Lung (tissue), 12 donors: ENCODE results near the gene POLH. TPM values are rescaled to one million over a fixed set of nuclear protein-coding genes. Genes with fewer than 3 reads are reported as not detected.

Source experiments
- ATAC-seq: fragments of 200-7000 bp; cut with Tn5 transposase; one replicate; pipeline ENCODE4 v1.9.1; 2020; ENCODE audit warnings: moderate number of reproducible peaks; ENCODE audit not compliant: insufficient read depth, low FRiP score
- DNase-seq, 3 donors: peaks; one replicate each; pipeline ENCODE4 v3.0.0-alpha.2; 2013 to 2017
- H3K27ac ChIP-seq, 2 donors: one replicate each; pipeline ENCODE4 v1.5.1; 2013; ENCODE audit warnings: mild to moderate bottlenecking in 2 of 2, moderate library complexity in 2 of 2, control low read depth in 1 of 2, inconsistent platforms in 1 of 2, low read depth in 1 of 2, low read length in 1 of 2
- H3K27me3 ChIP-seq, 3 donors: one replicate each; pipeline ENCODE4 v1.5.1; 2013; ENCODE audit warnings: low read length in 2 of 3; ENCODE audit not compliant: control insufficient read depth in 3 of 3, insufficient read depth in 3 of 3
- H3K36me3 ChIP-seq, 4 donors: one replicate each; pipeline ENCODE4 v1.5.1; 2013; ENCODE audit warnings: low read length in 4 of 4, mild to moderate bottlenecking in 1 of 4, moderate library complexity in 1 of 4; ENCODE audit not compliant: control insufficient read depth in 4 of 4, insufficient read depth in 4 of 4
- H3K4me1 ChIP-seq, 5 donors: one replicate each; pipeline ENCODE4 v1.5.1; 2013; ENCODE audit warnings: low read length in 5 of 5, mild to moderate bottlenecking in 2 of 5, moderate library complexity in 1 of 5; ENCODE audit not compliant: control insufficient read depth in 5 of 5, insufficient read depth in 5 of 5
- H3K4me3 ChIP-seq: one replicate; pipeline ENCODE4 v1.5.1; 2013; ENCODE audit warnings: mild to moderate bottlenecking, control low read depth, moderate library complexity
- H3K9ac ChIP-seq, 2 donors: one replicate each; pipeline ENCODE4 v1.5.1; 2013; ENCODE audit warnings: low read length in 2 of 2, control low read depth in 1 of 2; ENCODE audit not compliant: insufficient read depth in 1 of 2
- H3K9me3 ChIP-seq, 4 donors: one replicate each; pipeline ENCODE4 v1.5.1; 2013; ENCODE audit warnings: low read length in 3 of 4, mild to moderate bottlenecking in 1 of 4, moderate library complexity in 1 of 4; ENCODE audit not compliant: control insufficient read depth in 4 of 4, insufficient read depth in 3 of 4
- CTCF ChIP-seq: IDR thresholded peaks from 2 replicates; pipeline ENCODE4 v1.5.1; 2012; ENCODE audit warnings: mild to moderate bottlenecking; ENCODE audit errors: control extremely low read depth, extremely low read depth
- WGBS, 2 donors: extraction: QIAGEN DNeasy Blood & Tissue Kit; methylation state at CpG; one replicate each; pipeline ENCODE4 v1.1.7; 2013; 5-methylcytosine and 5-hydroxymethylcytosine counted together
- polyA plus RNA-seq, 2 donors: library from polyadenylated mRNA; stranded (reverse); fragments of 200-250 nt; gene quantifications; one replicate each; pipeline ENCODE4 v1.2.1, GENCODE V29; 2013
- total RNA-seq, 2 donors: library from RNA; depleted of rRNA in 1 of 2; stranded (reverse); fragments of >200 nt in 1 of 2; gene quantifications; one replicate each; pipeline ENCODE4 v1.2.1, GENCODE V29; 2014 to 2021
- donor health status: control.
- donor health status: control.
- donor health status: Bipolar disorder and iron deficiency.
- donor health status: healthy.
- donor health status: DM: yes; HTN: yes; CAD: no.

POLH gene
- total and polyA plus RNA-seq, 4 donors = 4.0 to 27.3 (median 7.5) TPM

GRCh38 chr6:43635387-43636307 lies 59.7 kb downstream of the POLH start, which contains the start of gene MAD2L1BP:
Gene MAD2L1BP, plus strand, starts transcription at chr6:43635840. Its CDS starts 36 bp downstream, at chr6:43635876.
- peak within 1 kb of the TSS; percentile 75 for H3K4me3 ChIP-seq
- no peaks in the 10 kb centered on the region for H3K9me3 ChIP-seq
- H3K4me1 ChIP-seq = peaks cover 4 to 12% (median 10%) of the 10 kb centered on the region in 5 donors
- peak within 1 kb of the TSS; percentile 86 to 89 for H3K27ac ChIP-seq
- H3K9ac ChIP-seq = peak within 1 kb of the TSS; percentile 87 to 91
- H3K36me3 ChIP-seq = peaks cover 4 to 11% (median 10%) of the 10 kb centered on the region in 4 donors
- DNase-seq = peak; percentile 86 to 91 (median 89)
- ATAC-seq = peak; percentile 95
- no peaks in the 10 kb centered on the region for H3K27me3 ChIP-seq
- 4 to 5% methylated on average over 48 of the region's 48 CpGs for WGBS, 2 donors
- no peak for TF ChIP-seq CTCF

- 16 to 23% methylated on average over 7 of the region's 7 CpGs for WGBS, 2 donors
- Histone ChIP-seq H3K36me3 (peaks cover 4 to 13% (median 11%) of the 10 kb centered on the region in 4 donors), H3K27me3 (no peaks in the 10 kb centered on the region), H3K9me3 (no peaks in the 10 kb centered on the region), H3K9ac (peak overlapping the region; percentile 87 to 91), H3K27ac (peak overlapping the region; percentile 86 to 89), H3K4me1 (peaks cover 4 to 12% (median 9%) of the 10 kb centered on the region in 5 donors), H3K4me3 (peak overlapping the region; percentile 75)
- DNase-seq (peak in 1 of 3 donors; percentile 42), ATAC-seq (no peak)
- TF ChIP-seq CTCF = no peak
Measured at GRCh38 chr6:43636308-43636659, 60.3 kb downstream of the POLH start.

- Histone ChIP-seq H3K27me3 (no peaks in the 10 kb centered on the region), H3K4me1 (peaks cover 4 to 12% (median 8%) of the 10 kb centered on the region in 5 donors), H3K9me3 (no peaks in the 10 kb centered on the region), H3K36me3 (peaks cover 7 to 19% (median 16%) of the 10 kb centered on the region in 4 donors), H3K27ac (no peak overlapping the region), H3K4me3 (no peak overlapping the region), H3K9ac (no peak overlapping the region)
- ATAC-seq (no peak), DNase-seq (no peak)
- no peak for TF ChIP-seq CTCF
- 93% methylated on average over 21 of the region's 21 CpGs for WGBS, 2 donors
Measured at GRCh38 chr6:43639984-43640800, 64.2 kb downstream of the POLH start.
